Sigmoid colon (tissue), 7 donors: ENCODE measurements around the gene ADAMTSL1. TPM values are rescaled to one million over a fixed set of nuclear protein-coding genes. Genes with fewer than 3 reads are reported as not detected.

ENCODE experiments used
- DNase-seq: peaks from one replicate; pipeline ENCODE4 v3.0.0-alpha.2; 2019
- H3K27ac ChIP-seq, 4 donors: fragments of 200-600 bp; sonication (generic); one replicate each; pipeline ENCODE4 v1.5.1; 2016 to 2019; ENCODE audit warnings: mild to moderate bottlenecking in 1 of 4
- H3K27me3 ChIP-seq, 3 donors: fragments of 200-600 bp; sonication (generic); one replicate each; pipeline ENCODE4 v1.5.1; 2019; ENCODE audit warnings: mild to moderate bottlenecking in 1 of 3
- H3K36me3 ChIP-seq, 4 donors: fragments of 200-600 bp; sonication (generic); one replicate each; pipeline ENCODE4 v1.5.1; 2016 to 2019
- H3K4me1 ChIP-seq, 4 donors: fragments of 200-600 bp; sonication (generic); one replicate each; pipeline ENCODE4 v1.5.1; 2017 to 2019
- H3K4me3 ChIP-seq, 4 donors: fragments of 200-600 bp; sonication (generic); one replicate each; pipeline ENCODE4 v1.5.1; 2017 to 2019; ENCODE audit warnings: mild to moderate bottlenecking in 2 of 4, moderate library complexity in 1 of 4
- H3K9me3 ChIP-seq, 4 donors: fragments of 200-600 bp in 3 of 4; sonication (generic) in 3 of 4; one replicate each; pipeline versions ENCODE4 v1.5.1 to v1.6.1; 2013 to 2019
- EP300 ChIP-seq, 4 donors: sonication (generic); formaldehyde crosslinking; IDR thresholded peaks; one replicate each; pipeline ENCODE4 v1.6.1; 2017; ENCODE audit warnings: antibody characterized with exemption in 4 of 4
- POLR2A ChIP-seq, 2 donors: fragments of 450-650 bp; IDR thresholded peaks; one replicate each; pipeline ENCODE4 v1.6.1; 2016; ENCODE audit warnings: antibody characterized with exemption in 2 of 2, mild to moderate bottlenecking in 2 of 2, moderate library complexity in 2 of 2
- POLR2AphosphoS5 ChIP-seq, 4 donors: sonication (generic); formaldehyde crosslinking; IDR thresholded peaks; one replicate each; pipeline ENCODE4 v1.6.1; 2017; ENCODE audit warnings: antibody characterized with exemption in 4 of 4
- WGBS, 2 donors: extraction: QIAGEN DNeasy Blood & Tissue Kit; methylation state at CpG; one replicate each; pipeline ENCODE4 v1.1.7; 2013; 5-methylcytosine and 5-hydroxymethylcytosine counted together
- intact Hi-C: fragments of 100-400 bp; cut with DNase I; formaldehyde crosslinking; loops from one replicate; pipeline ENCODE4 v1.15.1; 2023
- polyA plus RNA-seq, 3 donors: library from polyadenylated mRNA; stranded (reverse); fragments of 200-250 nt; gene quantifications; one replicate each; pipeline ENCODE4 v1.2.3, GENCODE V29; 2013
- total RNA-seq, 4 donors: library from RNA; depleted of rRNA; stranded (reverse); fragments of >200 nt; gene quantifications; one replicate each; pipeline ENCODE4 v1.1.0, GENCODE V29; 2016
- TF ChIP-seq, protein P1 (sequence below), 4 experiments: fragments of 450-650 bp in 3 of 4; fragments of 200-600 bp in 1 of 4; IDR thresholded peaks; one replicate each; pipeline ENCODE4 v1.5.1; 2016 to 2019; ENCODE audit warnings: antibody characterized with exemption in 4 of 4, mild to moderate bottlenecking in 3 of 4, moderate library complexity in 2 of 4
- donor health status: healthy with polysubstance abuse.
- donor health status: Bipolar disorder and iron deficiency.
- donor health status: healthy.

ADAMTSL1 gene
- total and polyA plus RNA-seq, 7 donors, result 1.4 to 13.6 (median 6.5) TPM

DNA sequence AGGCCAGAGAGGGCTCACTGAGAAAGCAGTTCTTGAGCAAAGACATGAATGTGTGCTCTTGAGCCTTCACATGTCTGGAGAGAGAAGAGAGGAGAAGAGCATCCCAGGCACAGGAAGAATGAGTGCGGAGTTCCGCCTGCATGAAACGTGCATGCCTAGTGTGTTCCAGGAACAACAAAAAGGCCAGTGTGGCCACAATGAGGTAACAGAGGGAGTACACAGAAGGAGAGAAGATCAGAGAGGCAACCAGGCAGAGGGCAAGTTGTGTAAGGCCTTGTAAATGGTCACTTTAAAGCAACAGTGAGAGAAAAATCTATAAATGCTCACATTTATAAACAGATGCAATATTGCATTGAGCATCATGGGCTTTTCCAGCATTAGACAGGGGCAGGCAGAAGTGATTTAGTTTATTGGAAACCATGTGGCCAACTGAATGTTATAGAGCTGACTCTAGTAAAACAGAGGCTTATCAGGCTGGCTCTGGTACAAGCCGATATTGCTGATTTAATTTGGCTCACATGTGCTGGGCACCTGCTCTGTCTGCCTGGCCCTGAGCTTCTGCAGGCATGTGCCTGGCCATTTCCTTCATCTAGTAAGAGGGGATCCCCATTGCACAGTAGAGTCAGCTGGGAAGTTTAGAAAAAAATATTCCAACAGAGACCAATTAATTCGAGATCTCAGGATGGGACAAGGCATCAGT lies 373.8 kb downstream of the ADAMTSL1 start:
- Histone ChIP-seq H3K4me1 (peaks cover 0 to 27% (median 16%) of the 10 kb centered on the region in 4 donors), H3K27ac (no peak overlapping the region), H3K27me3 (no peaks in the 10 kb centered on the region), H3K4me3 (no peak overlapping the region), H3K36me3 (no peaks in the 10 kb centered on the region), H3K9me3 (no peaks in the 10 kb centered on the region)
- WGBS, 2 donors, result 55 to 75% methylated on average over 5 of the region's 5 CpGs
- TF ChIP-seq POLR2A (IDR thresholded peaks at IDR 0.05) (no peak), POLR2AphosphoS5 (IDR thresholded peaks at IDR 0.05) (no peak), EP300 (IDR thresholded peaks at IDR 0.05) (no peak)
- TF ChIP-seq, protein P1, sequence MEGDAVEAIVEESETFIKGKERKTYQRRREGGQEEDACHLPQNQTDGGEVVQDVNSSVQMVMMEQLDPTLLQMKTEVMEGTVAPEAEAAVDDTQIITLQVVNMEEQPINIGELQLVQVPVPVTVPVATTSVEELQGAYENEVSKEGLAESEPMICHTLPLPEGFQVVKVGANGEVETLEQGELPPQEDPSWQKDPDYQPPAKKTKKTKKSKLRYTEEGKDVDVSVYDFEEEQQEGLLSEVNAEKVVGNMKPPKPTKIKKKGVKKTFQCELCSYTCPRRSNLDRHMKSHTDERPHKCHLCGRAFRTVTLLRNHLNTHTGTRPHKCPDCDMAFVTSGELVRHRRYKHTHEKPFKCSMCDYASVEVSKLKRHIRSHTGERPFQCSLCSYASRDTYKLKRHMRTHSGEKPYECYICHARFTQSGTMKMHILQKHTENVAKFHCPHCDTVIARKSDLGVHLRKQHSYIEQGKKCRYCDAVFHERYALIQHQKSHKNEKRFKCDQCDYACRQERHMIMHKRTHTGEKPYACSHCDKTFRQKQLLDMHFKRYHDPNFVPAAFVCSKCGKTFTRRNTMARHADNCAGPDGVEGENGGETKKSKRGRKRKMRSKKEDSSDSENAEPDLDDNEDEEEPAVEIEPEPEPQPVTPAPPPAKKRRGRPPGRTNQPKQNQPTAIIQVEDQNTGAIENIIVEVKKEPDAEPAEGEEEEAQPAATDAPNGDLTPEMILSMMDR (IDR thresholded peaks at IDR 0.05), result no peak
- intact Hi-C loops, result loop anchor here (10.0 kb wide), 1 partner anchor 63 kb away; no protein-coding TSS in a partner anchor
- no peak for DNase-seq

DNA sequence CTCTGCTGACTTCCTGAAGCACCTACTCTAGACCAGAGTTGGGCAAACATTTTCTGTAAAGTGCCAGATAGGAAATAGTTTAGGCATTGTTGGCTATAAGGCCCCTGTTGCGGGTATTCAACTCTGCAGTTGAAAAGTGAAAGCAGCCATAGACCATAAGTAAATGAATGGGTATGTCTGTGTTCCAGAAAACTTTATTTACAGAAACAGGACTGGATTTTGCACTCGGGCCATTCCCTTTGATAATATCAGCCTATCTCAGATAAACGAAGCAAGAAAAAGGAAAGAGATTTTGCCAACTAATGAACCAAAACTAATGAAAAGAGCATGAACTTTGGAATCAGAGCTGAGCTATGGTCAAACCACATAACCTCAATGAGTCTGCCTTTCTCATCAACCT lies 374.7 kb downstream of the ADAMTSL1 start:
- Histone ChIP-seq H3K4me3 (no peak overlapping the region), H3K4me1 (peaks cover 0 to 27% (median 16%) of the 10 kb centered on the region in 4 donors), H3K27me3 (no peaks in the 10 kb centered on the region), H3K27ac (no peak overlapping the region), H3K36me3 (no peaks in the 10 kb centered on the region), H3K9me3 (no peaks in the 10 kb centered on the region)
- 28 to 59% methylated on average over 3 of the region's 3 CpGs for WGBS, 2 donors
- DNase-seq, result no peak
- TF ChIP-seq POLR2AphosphoS5 (IDR thresholded peaks at IDR 0.05) (no peak), EP300 (IDR thresholded peaks at IDR 0.05) (no peak), POLR2A (IDR thresholded peaks at IDR 0.05) (no peak)
- TF ChIP-seq, protein P1 (IDR thresholded peaks at IDR 0.05), result no peak
- intact Hi-C loops, result loop anchor here (10.0 kb wide), 1 partner anchor 64 kb away; no protein-coding TSS in a partner anchor

DNA sequence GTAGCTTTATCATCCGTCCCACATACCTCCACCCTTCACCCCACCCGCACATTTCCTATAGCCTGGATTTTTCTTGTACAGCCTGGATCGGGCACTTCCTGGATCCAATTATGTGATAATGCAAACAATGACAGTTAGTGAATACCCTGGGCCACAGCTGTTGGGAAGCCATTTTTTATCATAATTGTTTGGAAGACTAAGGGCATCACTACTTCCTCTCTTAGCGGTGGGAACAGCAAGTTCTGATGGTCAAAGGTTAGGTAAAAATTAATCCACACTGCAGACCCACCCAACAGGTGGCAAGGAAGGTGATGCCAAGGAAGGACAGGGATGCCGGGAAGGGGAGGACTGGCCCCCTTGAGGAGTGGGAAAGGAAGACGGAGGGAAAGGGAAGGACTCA lies 375.3 kb downstream of the ADAMTSL1 start:
- Histone ChIP-seq H3K9me3 (no peaks in the 10 kb centered on the region), H3K27ac (no peak overlapping the region), H3K36me3 (no peaks in the 10 kb centered on the region), H3K4me1 (peaks cover 0 to 27% (median 16%) of the 10 kb centered on the region in 4 donors), H3K4me3 (no peak overlapping the region), H3K27me3 (no peaks in the 10 kb centered on the region)
- DNase-seq, result no peak
- 16 to 69% methylated on average over 6 of the region's 6 CpGs for WGBS, 2 donors
- intact Hi-C loops, result loop anchor here (10.0 kb wide), 1 partner anchor 64 kb away; no protein-coding TSS in a partner anchor
- TF ChIP-seq EP300 (IDR thresholded peaks at IDR 0.05), result no peak

DNA sequence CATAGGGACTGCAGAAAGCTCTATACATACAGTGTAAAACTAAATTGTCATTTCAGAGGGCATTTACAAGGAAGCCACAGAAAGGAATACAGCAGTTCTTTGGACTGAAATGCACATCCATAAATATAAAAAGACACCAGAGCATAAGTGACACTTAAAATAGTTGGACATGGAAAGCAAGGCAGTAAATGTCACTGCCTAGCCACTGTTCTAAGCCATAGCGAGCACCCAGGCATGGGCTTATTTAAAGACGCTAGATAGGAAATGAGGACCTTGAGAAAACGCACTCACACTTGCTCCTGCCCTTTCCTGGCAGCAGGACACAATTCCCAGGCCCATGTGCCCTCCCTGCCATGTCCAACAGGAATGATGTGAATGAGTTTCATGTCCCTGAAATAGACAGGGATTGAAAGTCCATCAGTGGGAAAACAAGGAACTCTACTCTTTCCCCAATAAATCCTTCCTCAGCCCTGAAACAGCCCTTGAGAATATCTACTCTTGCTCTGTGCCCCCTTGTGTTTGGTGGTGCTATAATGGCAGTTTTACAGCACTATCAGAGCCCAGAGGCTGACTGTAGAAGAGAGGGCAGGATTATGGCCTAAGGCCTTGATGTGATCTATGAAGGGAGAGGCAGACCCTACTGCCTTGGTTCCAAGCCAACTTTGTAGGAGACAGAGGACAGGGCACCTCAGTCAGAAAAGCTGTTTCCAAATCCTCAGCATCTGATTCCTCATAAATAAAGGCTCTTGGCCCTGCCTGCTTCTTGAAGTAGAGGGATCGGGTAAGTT lies 376.1 kb downstream of the ADAMTSL1 start:
- Histone ChIP-seq H3K36me3 (no peaks in the 10 kb centered on the region), H3K27ac (no peak overlapping the region), H3K27me3 (no peaks in the 10 kb centered on the region), H3K4me1 (peaks cover 0 to 28% (median 16%) of the 10 kb centered on the region in 4 donors), H3K4me3 (no peak overlapping the region), H3K9me3 (no peaks in the 10 kb centered on the region)
- TF ChIP-seq, protein P1 (IDR thresholded peaks at IDR 0.05), result no peak
- TF ChIP-seq POLR2AphosphoS5 (IDR thresholded peaks at IDR 0.05), result peak in 2 of 4 donors; percentile 15 to 17
- DNase-seq, result no peak
- intact Hi-C loops, result loop anchor here (10.0 kb wide), 2 partner anchors 65 to 595 kb away; no protein-coding TSS in a partner anchor
- WGBS, 2 donors, result 78 to 81% methylated on average over 4 of the region's 4 CpGs
